WTC11 (cell line): Measurements from ENCODE around the gene SDK2.

Source experiments
- CTCF ChIP-seq: fragments of 200-600 bp; IDR thresholded peaks from 2 replicates; pipeline ENCODE4 v1.8.0; 2022; ENCODE audit warnings: antibody characterized with exemption
- SP1 ChIP-seq: sonication (generic); formaldehyde crosslinking; conservative IDR thresholded peaks from 2 replicates; pipeline ENCODE4 v1.8.1; 2022; ENCODE audit warnings: missing genetic modification reagents
- TEAD4 ChIP-seq: sonication (generic); formaldehyde crosslinking; IDR thresholded peaks from 2 replicates; pipeline ENCODE4 v1.8.0; 2022; ENCODE audit warnings: mild to moderate bottlenecking, missing genetic modification reagents
- USF1 ChIP-seq: sonication (generic); formaldehyde crosslinking; IDR thresholded peaks from 2 replicates; pipeline ENCODE4 v1.8.0; 2022; ENCODE audit warnings: mild to moderate bottlenecking, missing genetic modification reagents
- USF2 ChIP-seq: sonication (generic); formaldehyde crosslinking; IDR thresholded peaks from 2 replicates; pipeline ENCODE4 v1.8.1; 2023; ENCODE audit warnings: mild to moderate bottlenecking, missing genetic modification reagents, moderate library complexity
- TF ChIP-seq, protein P1 (sequence below): sonication (generic); formaldehyde crosslinking; IDR thresholded peaks from 2 replicates; pipeline ENCODE4 v1.8.1; 2022; ENCODE audit warnings: mild to moderate bottlenecking, missing genetic modification reagents, moderate library complexity, borderline replicate concordance

DNA sequence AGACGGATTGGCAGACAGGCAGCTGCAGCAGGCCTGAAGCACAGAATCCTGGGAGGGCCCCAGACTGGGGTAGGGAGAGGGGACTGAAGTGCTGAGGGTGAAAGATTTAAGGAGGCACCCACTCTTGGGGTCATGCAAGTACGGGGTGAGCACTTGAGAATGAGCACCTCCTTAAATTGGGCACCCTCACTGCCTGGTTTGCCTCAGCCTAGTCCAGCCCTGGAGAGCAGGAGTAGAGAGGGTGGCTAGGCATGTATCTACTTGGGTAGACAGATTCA is 178.4 kb downstream of the SDK2 start:
- no peak for TF ChIP-seq CTCF
- no peak for TF ChIP-seq USF2
- TF ChIP-seq TEAD4 (CRISPR knock-in tag), result no peak
- TF ChIP-seq SP1 (CRISPR knock-in tag), result no peak
- no peak for TF ChIP-seq USF1 (CRISPR knock-in tag)
- TF ChIP-seq, protein P1, sequence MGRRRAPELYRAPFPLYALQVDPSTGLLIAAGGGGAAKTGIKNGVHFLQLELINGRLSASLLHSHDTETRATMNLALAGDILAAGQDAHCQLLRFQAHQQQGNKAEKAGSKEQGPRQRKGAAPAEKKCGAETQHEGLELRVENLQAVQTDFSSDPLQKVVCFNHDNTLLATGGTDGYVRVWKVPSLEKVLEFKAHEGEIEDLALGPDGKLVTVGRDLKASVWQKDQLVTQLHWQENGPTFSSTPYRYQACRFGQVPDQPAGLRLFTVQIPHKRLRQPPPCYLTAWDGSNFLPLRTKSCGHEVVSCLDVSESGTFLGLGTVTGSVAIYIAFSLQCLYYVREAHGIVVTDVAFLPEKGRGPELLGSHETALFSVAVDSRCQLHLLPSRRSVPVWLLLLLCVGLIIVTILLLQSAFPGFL, result no peak
